CD8-positive, alpha-beta memory T cell (primary cell): Measurements from ENCODE around the gene PYDC1. TPM values are rescaled to one million over a fixed set of nuclear protein-coding genes. Genes with fewer than 3 reads are reported as not detected.

Source experiments
- CTCF ChIA-PET: fragments of 350-600 bp; sonication (Branson Sonifier 250); formaldehyde crosslinking; loops from one replicate; lab custom pipeline; 2021; ENCODE audit warnings: antibody characterized with exemption; lab: Charles Lee
- POLR2A ChIA-PET: fragments of 350-600 bp; sonication (Branson Sonifier 250); formaldehyde crosslinking; loops from one replicate; lab custom pipeline; 2021; ENCODE audit warnings: antibody characterized with exemption; lab: Charles Lee
- DNase-seq, 5 donors: peaks; one replicate each; pipeline versions ENCODE4 v3.0.0 to v3.0.0-alpha.2; 2020 to 2022; ENCODE audit warnings: mixed read lengths in 1 of 5
- H3K27ac ChIP-seq: one replicate; pipeline ENCODE4 v1.7.0; 2013; ENCODE audit warnings: low read depth, mild to moderate bottlenecking, low read length, moderate library complexity
- H3K27me3 ChIP-seq: 2 replicates; pipeline ENCODE4 v1.7.0; 2013; ENCODE audit warnings: low read length, mild to moderate bottlenecking; ENCODE audit not compliant: insufficient read depth, poor library complexity, severe bottlenecking
- H3K36me3 ChIP-seq: 2 replicates; pipeline ENCODE4 v1.7.0; 2013; ENCODE audit warnings: mild to moderate bottlenecking, low read length, moderate library complexity; ENCODE audit not compliant: insufficient read depth
- H3K4me1 ChIP-seq: 2 replicates; pipeline ENCODE4 v1.7.0; 2013; ENCODE audit warnings: mild to moderate bottlenecking, low read length, moderate library complexity; ENCODE audit not compliant: insufficient read depth
- H3K4me3 ChIP-seq: 2 replicates; pipeline ENCODE4 v1.7.0; 2013; ENCODE audit warnings: mild to moderate bottlenecking, low read length
- H3K9me3 ChIP-seq: 2 replicates; pipeline ENCODE4 v1.7.0; 2013; ENCODE audit warnings: mild to moderate bottlenecking, low read length
- H3K27ac Mint-ChIP-seq, 8 donors: one replicate each; pipeline ENCODE4 v1.8.0; 2020 to 2021; ENCODE audit warnings: mixed read lengths in 8 of 8, mild to moderate bottlenecking in 6 of 8, inconsistent platforms in 3 of 8, moderate library complexity in 3 of 8
- H3K27me3 Mint-ChIP-seq, 2 donors: one replicate each; pipeline ENCODE4 v1.8.0; 2020 to 2021; ENCODE audit warnings: mixed read lengths in 2 of 2, mild to moderate bottlenecking in 1 of 2, moderate library complexity in 1 of 2
- H3K36me3 Mint-ChIP-seq, 3 donors: one replicate each; pipeline ENCODE4 v1.8.0; 2020 to 2021; ENCODE audit warnings: mixed read lengths in 3 of 3, inconsistent platforms in 1 of 3, mild to moderate bottlenecking in 1 of 3
- H3K4me1 Mint-ChIP-seq, 3 donors: one replicate each; pipeline ENCODE4 v1.8.0; 2020 to 2021; ENCODE audit warnings: mixed read lengths in 3 of 3, inconsistent platforms in 1 of 3, mild to moderate bottlenecking in 1 of 3
- H3K4me3 Mint-ChIP-seq, 7 donors: one replicate each; pipeline ENCODE4 v1.8.0; 2020 to 2021; ENCODE audit warnings: mixed read lengths in 7 of 7, mild to moderate bottlenecking in 6 of 7, moderate library complexity in 4 of 7, inconsistent platforms in 2 of 7
- H3K9me3 Mint-ChIP-seq, 5 donors: one replicate each; pipeline ENCODE4 v1.8.0; 2020 to 2022; ENCODE audit warnings: mixed read lengths in 5 of 5, mild to moderate bottlenecking in 3 of 5, moderate library complexity in 2 of 5, inconsistent platforms in 1 of 5
- polyA plus RNA-seq: library from polyadenylated mRNA; unstranded; fragments of 300-500 nt; fragmentation: Illumina TruSeq; gene quantifications from one replicate; pipeline ENCODE4 v1.2.3, GENCODE V29; 2021
- total RNA-seq, 2 experiments: library from RNA; stranded (reverse); gene quantifications; one replicate each; pipeline ENCODE4 v1.2.3, GENCODE V29; 2021

The PYDC1 gene
- total and polyA plus RNA-seq, 3 experiments from 2014 or later, result not detected

- Mint-ChIP-seq H3K4me3 (no peak overlapping the region), H3K9me3 (peaks cover 0 to 2% (median 0%) of the 10 kb centered on the region in 5 donors), H3K4me1 (no peaks in the 10 kb centered on the region), H3K27me3 (peaks cover 0 to 6% of the 10 kb centered on the region in 2 donors), H3K27ac (no peak overlapping the region), H3K36me3 (no peaks in the 10 kb centered on the region)
- no peak for DNase-seq
- H3K27me3 ChIP-seq, result no peaks in the 10 kb centered on the region
- no peaks in the 10 kb centered on the region for H3K9me3 ChIP-seq
- ChIA-PET POLR2A (no interaction called here), CTCF (no interaction called here)
- H3K4me1 ChIP-seq, result no peaks in the 10 kb centered on the region
- H3K27ac ChIP-seq, result peak overlapping the region; percentile 54
- no peak overlapping the region for H3K4me3 ChIP-seq
- H3K36me3 ChIP-seq, result no peaks in the 10 kb centered on the region
Measured at GRCh38 chr16:31229501-31229900, 12.6 kb upstream of the PYDC1 start.

- Mint-ChIP-seq H3K27ac (no peak overlapping the region), H3K4me3 (no peak overlapping the region), H3K4me1 (no peaks in the 10 kb centered on the region), H3K9me3 (no peaks in the 10 kb centered on the region), H3K27me3 (peaks cover 0 to 6% of the 10 kb centered on the region in 2 donors), H3K36me3 (no peaks in the 10 kb centered on the region)
- H3K27me3 ChIP-seq, result no peaks in the 10 kb centered on the region
- DNase-seq, result no peak
- no peaks in the 10 kb centered on the region for H3K9me3 ChIP-seq
- ChIA-PET CTCF (no interaction called here), POLR2A (no interaction called here)
- H3K36me3 ChIP-seq, result no peaks in the 10 kb centered on the region
- no peak overlapping the region for H3K27ac ChIP-seq
- no peaks in the 10 kb centered on the region for H3K4me1 ChIP-seq
- no peak overlapping the region for H3K4me3 ChIP-seq
Measured at GRCh38 chr16:31228206-31228605, 11.3 kb upstream of the PYDC1 start.

- Histone ChIP-seq H3K9me3 (no peaks in the 10 kb centered on the region), H3K27ac (no peak overlapping the region), H3K27me3 (no peaks in the 10 kb centered on the region), H3K4me1 (no peaks in the 10 kb centered on the region), H3K4me3 (no peak overlapping the region), H3K36me3 (no peaks in the 10 kb centered on the region)
- POLR2A ChIA-PET, result no interaction called here
- H3K9me3 Mint-ChIP-seq, result no peaks in the 10 kb centered on the region
- no peaks in the 10 kb centered on the region for H3K36me3 Mint-ChIP-seq
- CTCF ChIA-PET, result no interaction called here
- DNase-seq, result no peak
- H3K27me3 Mint-ChIP-seq, result peaks cover 2 to 11% of the 10 kb centered on the region in 2 donors
- no peaks in the 10 kb centered on the region for H3K4me1 Mint-ChIP-seq
- peak overlapping the region in 1 of 8 donors; percentile 61 for H3K27ac Mint-ChIP-seq
- H3K4me3 Mint-ChIP-seq, result no peak overlapping the region
Measured at GRCh38 chr16:31225193-31225592, 8.3 kb upstream of the PYDC1 start.

- Histone ChIP-seq H3K27me3 (no peaks in the 10 kb centered on the region), H3K36me3 (no peaks in the 10 kb centered on the region), H3K27ac (no peak overlapping the region), H3K9me3 (no peaks in the 10 kb centered on the region), H3K4me3 (no peak overlapping the region), H3K4me1 (no peaks in the 10 kb centered on the region)
- H3K27ac Mint-ChIP-seq, result no peak overlapping the region
- CTCF ChIA-PET, result no interaction called here
- DNase-seq, result no peak
- no peaks in the 10 kb centered on the region for H3K4me1 Mint-ChIP-seq
- peaks cover 2 to 9% of the 10 kb centered on the region in 2 donors for H3K27me3 Mint-ChIP-seq
- no peaks in the 10 kb centered on the region for H3K9me3 Mint-ChIP-seq
- POLR2A ChIA-PET, result no interaction called here
- H3K36me3 Mint-ChIP-seq, result no peaks in the 10 kb centered on the region
- no peak overlapping the region for H3K4me3 Mint-ChIP-seq
Measured at GRCh38 chr16:31224092-31224955, 7.4 kb upstream of the PYDC1 start.

GRCh38 chr16:31223044-31223443 is 6.1 kb upstream of the PYDC1 start:
- no peaks in the 10 kb centered on the region for H3K9me3 ChIP-seq
- Mint-ChIP-seq H3K27ac (no peak overlapping the region), H3K4me1 (no peaks in the 10 kb centered on the region), H3K4me3 (no peak overlapping the region), H3K9me3 (no peaks in the 10 kb centered on the region), H3K36me3 (no peaks in the 10 kb centered on the region), H3K27me3 (peaks cover 8 to 20% of the 10 kb centered on the region in 2 donors)
- H3K27ac ChIP-seq, result no peak overlapping the region
- ChIA-PET CTCF (no interaction called here), POLR2A (no interaction called here)
- DNase-seq, result no peak
- no peak overlapping the region for H3K4me3 ChIP-seq
- no peaks in the 10 kb centered on the region for H3K4me1 ChIP-seq
- H3K27me3 ChIP-seq, result peaks cover under 1% of the 10 kb centered on the region
- no peaks in the 10 kb centered on the region for H3K36me3 ChIP-seq

GRCh38 chr16:31221357-31222160 is 4.6 kb upstream of the PYDC1 start:
- ChIA-PET POLR2A (no interaction called here), CTCF (no interaction called here)
- H3K9me3 Mint-ChIP-seq, result no peaks in the 10 kb centered on the region
- no peak overlapping the region for H3K27ac Mint-ChIP-seq
- peaks cover 8% of the 10 kb centered on the region for H3K4me1 ChIP-seq
- no peak overlapping the region for H3K4me3 ChIP-seq
- H3K36me3 ChIP-seq, result no peaks in the 10 kb centered on the region
- no peaks in the 10 kb centered on the region for H3K9me3 ChIP-seq
- H3K27me3 Mint-ChIP-seq, result peaks cover 21 to 33% of the 10 kb centered on the region in 2 donors
- H3K27ac ChIP-seq, result no peak overlapping the region
- peaks cover 5 to 6% (median 5%) of the 10 kb centered on the region in 3 donors for H3K4me1 Mint-ChIP-seq
- H3K36me3 Mint-ChIP-seq, result no peaks in the 10 kb centered on the region
- peaks cover 16% of the 10 kb centered on the region for H3K27me3 ChIP-seq
- H3K4me3 Mint-ChIP-seq, result no peak overlapping the region
- no peak for DNase-seq

- H3K27me3 Mint-ChIP-seq, result peaks cover 32 to 50% of the 10 kb centered on the region in 2 donors
- CTCF ChIA-PET, result no interaction called here
- no peak overlapping the region for H3K4me3 ChIP-seq
Measured at GRCh38 chr16:31219154-31219741, 2.3 kb upstream of the PYDC1 start.

More at GRCh38 chr16:31219154-31219741, 2.3 kb upstream of the PYDC1 start:
- H3K9me3 ChIP-seq, result no peaks in the 10 kb centered on the region
- no peak overlapping the region for H3K27ac Mint-ChIP-seq
- H3K36me3 Mint-ChIP-seq, result no peaks in the 10 kb centered on the region
- H3K27ac ChIP-seq, result no peak overlapping the region
- no peaks in the 10 kb centered on the region for H3K36me3 ChIP-seq
- DNase-seq, result no peak
- no peaks in the 10 kb centered on the region for H3K9me3 Mint-ChIP-seq
- POLR2A ChIA-PET, result no interaction called here
- peaks cover 15 to 23% (median 16%) of the 10 kb centered on the region in 3 donors for H3K4me1 Mint-ChIP-seq
- H3K4me3 Mint-ChIP-seq, result peak overlapping the region in 1 of 7 donors; percentile 36
- peaks cover 20% of the 10 kb centered on the region for H3K4me1 ChIP-seq
- peaks cover 31% of the 10 kb centered on the region for H3K27me3 ChIP-seq
